Stimulated activated CD8-positive, alpha-beta memory T cell treated with anti-CD3 and anti-CD28 coated beads, Interleukin-7, amount 100 ng/mL, for 48 hours (primary cell): ENCODE data around the gene SRP14.
"Not testable (repeated sequence)": the region's sequence is repeated elsewhere in the genome, so short reads cannot be mapped to it uniquely, and the experiment has no call there.

ENCODE experiments used
- DNase-seq, 2 donors: peaks; one replicate each; pipeline ENCODE4 v3.0.0-alpha.2; 2020; ENCODE audit warnings: low read depth in 1 of 2; ENCODE audit errors: extremely low read depth in 1 of 2

The SRP14 gene

DNA sequence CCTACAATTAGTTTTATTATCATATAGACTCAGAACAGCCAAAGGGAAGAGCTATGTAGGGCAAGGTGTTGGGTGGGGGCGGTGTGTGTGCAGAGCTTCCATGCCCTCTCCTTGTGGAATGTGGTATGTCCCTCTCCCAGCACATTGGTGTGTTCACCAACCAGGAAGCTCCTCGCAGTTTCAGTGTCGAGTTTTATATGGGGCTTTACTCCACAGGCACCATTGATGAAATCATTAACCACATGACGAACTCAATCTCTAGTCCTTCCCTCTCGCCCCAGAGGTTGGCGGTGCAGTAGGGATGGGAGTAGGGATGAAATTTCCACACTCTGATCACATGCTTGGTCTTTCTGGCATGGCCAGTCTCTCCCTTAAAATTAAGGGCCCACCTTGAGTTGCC is 13.6 kb upstream of the SRP14 start:
- DNase-seq: no peak

- DNase-seq: no peak
These were observed 12.8 kb upstream of the SRP14 start for GRCh38 chr15:40051616-40052415.

DNA sequence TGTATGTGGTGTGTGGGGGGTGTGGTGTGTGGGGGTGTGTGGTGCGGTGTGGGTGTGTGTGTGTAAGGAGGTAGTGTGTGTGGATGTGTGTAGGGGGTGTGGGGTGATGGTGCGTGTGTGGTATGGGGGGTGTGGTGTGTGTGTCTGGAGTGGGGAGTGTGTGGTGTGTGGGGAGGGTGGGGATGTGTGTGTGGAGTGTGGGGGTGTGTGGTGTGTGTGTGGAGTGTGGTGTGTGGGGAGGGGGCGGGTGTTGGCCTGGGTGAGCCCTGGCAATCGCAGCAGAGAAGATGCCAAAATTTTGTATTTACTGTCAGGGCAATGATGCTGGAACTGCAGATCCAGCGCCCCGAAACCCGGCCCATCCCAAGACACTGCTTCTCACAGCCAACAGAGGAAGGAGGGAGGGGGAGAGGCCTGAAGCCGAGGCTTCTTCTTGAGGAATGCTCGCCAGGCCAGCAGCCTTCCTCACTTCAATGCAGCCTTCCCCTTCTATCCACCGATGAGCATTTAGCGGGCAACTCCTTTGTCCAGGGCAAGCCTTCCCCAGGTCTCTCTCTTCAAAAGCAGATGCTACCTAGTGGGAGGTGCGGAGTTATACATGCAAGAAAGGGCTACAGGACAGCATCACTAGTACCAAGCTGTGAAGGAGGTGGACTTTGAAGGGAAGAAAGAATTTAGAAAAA is 11.9 kb upstream of the SRP14 start:
- no peak for DNase-seq

- DNase-seq: no peak
These were observed 10.0 kb upstream of the SRP14 start for GRCh38 chr15:40048926-40049475.

DNA sequence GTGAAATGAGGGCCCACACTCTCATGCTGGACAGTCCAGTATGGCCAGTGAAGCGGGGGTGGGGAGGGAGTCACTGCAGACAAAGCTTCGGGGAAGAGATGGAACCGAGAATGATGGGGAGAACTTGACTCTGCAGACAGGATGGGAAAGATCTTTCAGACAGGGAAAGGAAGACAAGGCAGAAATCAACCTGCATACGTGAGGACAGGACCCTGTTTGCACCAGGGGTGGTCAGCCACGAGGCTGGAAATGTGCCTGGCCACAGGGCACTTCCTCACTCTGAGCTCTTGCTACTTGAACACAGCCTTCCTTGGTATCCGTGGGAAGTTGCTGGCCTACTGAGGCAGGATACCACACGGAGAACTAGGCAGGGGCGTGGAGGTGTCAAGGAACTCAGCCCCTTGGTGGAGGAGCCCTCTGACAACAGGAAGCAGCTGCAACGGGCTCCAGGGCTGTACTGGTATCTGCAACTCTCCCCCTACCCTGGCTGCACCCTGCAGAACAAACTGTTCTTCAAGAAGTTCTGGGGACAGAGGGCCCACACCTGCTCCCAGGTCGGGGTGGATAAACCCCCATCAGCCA is 9.3 kb upstream of the SRP14 start:
- DNase-seq: no peak

DNA sequence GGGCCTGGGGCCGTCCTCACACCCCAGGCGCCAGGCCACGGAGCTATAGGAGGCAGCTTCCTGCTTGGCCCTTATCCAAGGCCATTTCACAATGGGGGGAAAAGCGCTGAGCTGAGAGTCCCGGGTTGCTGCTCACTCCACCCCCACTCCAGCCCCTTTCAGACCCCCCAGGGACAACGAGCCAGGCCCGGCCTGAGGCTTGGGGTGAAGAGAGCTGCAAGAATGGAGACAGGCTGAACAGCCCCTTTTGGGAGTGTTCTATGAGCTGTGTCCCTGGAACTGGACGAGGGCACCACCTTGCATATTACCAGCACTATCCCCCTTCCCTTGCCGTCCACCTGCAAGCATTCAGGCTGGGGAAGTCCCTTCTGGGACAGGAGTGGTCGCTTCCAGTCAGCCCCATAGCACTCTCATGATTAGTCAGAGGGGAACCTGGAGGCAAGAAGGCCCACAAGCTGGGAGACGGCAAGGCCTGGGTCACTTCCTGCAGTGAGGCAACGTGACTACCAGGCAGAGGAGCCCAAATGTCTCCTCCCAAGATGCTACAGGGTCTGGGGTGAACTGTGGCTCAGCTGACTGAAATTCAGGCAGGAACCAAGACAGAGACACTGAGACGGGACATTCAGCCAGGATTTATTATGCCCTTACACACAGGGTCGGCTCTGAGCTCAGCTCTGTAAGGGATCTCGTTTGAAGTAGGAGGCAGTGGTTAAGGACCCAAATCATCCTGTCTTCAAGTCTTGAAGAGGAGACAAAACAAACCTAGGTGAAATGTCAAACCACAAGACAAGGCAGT is 8.6 kb upstream of the SRP14 start:
- DNase-seq: peak; percentile 53 to 83

- no peak for DNase-seq
These were observed 7.9 kb upstream of the SRP14 start for GRCh38 chr15:40046721-40047414.

- no peak for DNase-seq
These were observed 6.7 kb upstream of the SRP14 start for GRCh38 chr15:40045572-40046217.

DNA sequence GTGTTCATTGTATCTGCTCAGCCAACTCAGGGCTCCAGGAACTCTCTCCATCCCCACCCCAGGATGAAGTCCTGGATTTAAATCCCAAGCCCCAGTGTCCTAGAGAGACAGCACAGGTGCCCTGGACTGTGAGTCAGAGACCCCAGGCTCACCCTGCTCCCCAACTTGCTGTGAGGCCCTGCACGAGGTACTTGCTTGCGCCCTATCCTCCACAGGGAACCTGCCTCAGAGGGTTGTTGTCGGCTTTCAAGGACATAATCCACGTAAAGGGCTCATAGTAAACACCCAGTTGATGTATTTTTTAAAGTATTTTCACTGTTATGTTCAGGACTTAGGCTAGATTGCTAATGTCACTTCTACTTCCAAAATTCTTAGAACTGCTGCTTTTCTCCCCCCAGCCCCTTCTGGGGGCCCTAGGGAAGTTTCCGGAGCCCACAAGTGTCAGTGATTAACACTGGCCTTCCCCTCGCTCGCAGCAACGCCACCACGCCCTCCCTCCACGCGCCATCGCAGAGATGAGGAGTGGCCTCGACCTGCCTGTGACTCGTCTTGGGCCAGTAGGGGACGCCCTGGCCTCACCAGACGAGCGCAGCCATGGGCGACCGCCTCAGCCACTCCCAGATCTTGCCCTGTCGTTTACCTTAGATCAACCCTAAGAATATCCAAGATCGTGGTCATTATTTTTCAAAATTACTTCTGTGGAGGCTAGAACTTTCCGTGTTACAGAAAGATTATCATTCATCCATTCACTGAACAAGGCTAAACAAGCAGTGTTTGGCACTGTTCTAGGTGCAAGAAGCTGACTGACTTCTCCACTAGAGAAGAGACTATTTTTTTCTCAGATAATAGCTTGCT is 6.0 kb upstream of the SRP14 start:
- peak; percentile 74 to 87 for DNase-seq

DNA sequence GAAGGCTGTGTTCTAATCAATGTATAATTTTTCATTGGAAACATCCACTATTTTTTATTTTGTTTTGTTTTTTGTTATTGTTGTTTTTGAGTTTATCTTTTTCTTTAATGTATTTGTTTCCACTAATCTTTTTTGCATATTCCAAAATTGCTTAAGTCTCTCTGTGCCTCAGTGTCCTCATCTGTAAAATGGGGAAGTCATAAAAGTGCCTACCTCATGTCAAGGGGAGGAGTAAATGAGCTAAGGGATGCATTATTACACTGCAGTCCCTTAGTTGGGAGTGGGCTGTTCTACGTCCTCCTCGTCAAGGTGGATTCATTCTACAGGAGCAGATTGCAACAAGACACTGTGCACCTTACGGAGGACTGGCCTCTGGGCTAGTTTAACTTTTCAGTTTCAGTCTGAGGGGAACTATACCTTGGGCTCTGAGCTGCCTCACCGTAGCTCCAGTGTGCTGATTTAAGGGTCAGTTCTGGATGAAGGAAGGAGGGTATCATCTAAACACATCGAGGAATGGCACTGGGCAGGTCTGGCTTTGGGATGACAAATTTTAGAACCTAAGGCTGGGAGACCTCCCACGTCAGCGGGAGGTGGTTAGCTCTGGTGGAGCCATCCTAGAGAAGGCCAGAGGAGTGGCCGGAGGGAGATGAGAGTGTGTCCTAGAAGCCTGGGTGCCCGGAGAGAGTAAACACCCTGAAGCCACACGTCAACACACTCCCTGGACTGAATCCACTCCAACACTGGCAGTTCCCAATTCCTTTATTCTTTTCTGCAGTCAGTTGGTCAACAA is 5.1 kb upstream of the SRP14 start:
- DNase-seq: no peak

GRCh38 chr15:40042791-40043320 is 3.9 kb upstream of the SRP14 start:
- no peak for DNase-seq

GRCh38 chr15:40040770-40041169 is 1.8 kb upstream of the SRP14 start:
- DNase-seq: no peak

DNA sequence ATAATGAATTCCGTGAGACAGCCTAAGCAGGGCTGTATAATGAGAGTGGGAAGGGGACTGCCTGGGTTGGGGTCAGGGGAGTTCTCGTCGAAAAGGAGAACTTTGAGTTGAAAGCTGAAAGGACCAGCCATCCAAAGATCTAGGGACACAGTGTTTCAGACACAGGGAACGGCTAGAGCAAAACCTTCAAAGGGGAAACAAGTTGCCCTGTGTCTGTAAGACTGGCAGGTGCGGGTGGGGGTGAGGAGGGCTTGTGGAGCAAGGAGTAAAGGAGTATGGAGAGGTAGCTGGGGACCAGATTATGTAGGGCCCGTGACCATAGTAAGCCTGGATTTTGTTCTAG is 1.3 kb upstream of the SRP14 start:
- DNase-seq: no peak

- no peak for DNase-seq
These were observed 725 bp downstream of the SRP14 start for GRCh38 chr15:40038275-40038637.

DNA sequence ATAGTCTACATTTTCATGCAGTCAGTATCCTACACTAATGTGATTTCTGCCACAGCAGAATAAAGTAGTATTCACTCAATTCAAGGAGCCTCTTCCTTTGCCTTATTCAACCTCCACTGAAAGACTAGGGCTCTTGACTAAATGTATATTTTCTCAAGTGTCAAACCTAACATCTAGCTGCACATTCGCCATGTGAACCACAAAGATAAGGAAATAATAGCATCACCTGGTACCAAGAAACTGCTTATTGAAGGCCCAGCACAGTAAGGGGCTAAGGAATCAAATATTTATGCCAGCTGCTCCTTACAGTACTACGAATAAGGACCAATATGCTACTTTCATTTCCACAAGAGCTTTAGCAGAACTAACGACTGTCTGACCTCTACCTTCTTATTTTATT is 1.3 kb downstream of the SRP14 start:
- no peak for DNase-seq

DNA sequence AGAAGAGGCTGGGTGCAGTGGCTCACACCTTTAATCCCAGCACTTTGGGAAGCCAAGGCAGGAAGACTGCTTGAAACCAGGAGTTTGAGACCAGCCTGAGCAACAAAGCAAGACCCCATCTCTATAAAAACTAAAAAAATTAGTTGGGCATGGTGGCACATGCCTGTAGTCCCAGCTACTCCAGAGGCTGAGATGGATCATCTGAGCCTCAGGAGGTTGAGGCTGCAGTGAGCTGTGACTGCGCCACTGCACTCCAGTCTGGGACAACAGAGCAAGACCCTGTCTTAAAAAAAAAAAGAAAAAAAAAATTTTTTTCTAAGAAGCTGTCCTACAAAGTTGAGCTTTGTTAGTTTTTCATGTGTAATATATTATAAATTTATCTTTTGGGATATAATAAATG is 3.8 kb downstream of the SRP14 start:
- not testable (repeated sequence) for DNase-seq

DNA sequence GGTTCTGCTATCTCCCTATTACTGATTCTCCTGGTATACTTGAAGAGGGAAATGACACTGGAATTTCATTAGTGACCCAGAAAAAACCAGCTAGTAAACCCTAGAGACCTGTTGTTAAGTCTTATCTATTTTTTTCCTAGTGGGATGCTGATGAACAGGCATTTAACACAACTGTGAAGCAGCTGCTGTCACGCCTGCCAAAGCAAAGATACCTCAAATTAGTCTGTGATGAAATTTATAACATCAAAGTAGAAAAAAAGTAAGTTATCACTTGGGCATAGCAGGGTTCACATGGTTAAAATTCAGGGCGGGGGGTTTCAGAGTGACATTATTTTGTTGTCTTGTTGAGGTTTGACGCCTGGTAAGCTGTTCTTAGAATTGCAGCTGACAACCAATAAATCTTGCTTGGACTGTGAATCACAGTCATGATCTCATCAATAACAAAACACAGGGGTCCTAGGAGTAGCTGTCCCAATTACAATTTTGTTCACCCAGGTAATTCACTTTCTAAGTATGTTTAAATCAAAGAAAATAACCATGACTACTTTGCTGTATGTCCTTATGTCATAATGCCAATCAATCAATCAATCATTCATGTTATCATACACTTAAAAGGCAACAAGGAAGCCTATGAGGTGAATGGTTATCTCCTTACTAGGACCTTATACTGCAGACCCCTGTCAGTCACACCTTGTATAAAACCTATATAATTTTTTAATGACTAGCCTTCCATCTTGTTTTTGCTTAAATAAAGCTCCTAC is 4.6 kb downstream of the SRP14 start:
- no peak for DNase-seq
